HUES64 (cell line): Measurements from ENCODE around the gene ABO.
"Not testable (repeated sequence)": the region's sequence is repeated elsewhere in the genome, so short reads cannot be mapped to it uniquely, and the experiment has no call there.

Experiments
- H3K27ac ChIP-seq: 2 replicates; pipeline ENCODE4 v1.7.0; 2013; ENCODE audit warnings: low read depth, low read length, inconsistent platforms
- H3K27me3 ChIP-seq: 2 replicates; pipeline ENCODE4 v1.6.1; 2013; ENCODE audit warnings: mild to moderate bottlenecking, low read length; ENCODE audit not compliant: insufficient read depth
- H3K36me3 ChIP-seq: 2 replicates; pipeline ENCODE4 v1.6.1; 2013; ENCODE audit warnings: mild to moderate bottlenecking, low read length; ENCODE audit not compliant: insufficient read depth
- H3K4me1 ChIP-seq: 2 replicates; pipeline ENCODE4 v1.6.1; 2013; ENCODE audit warnings: mild to moderate bottlenecking, low read length, moderate library complexity; ENCODE audit not compliant: insufficient read depth
- H3K4me3 ChIP-seq: 2 replicates; pipeline ENCODE4 v1.5.1; 2013; ENCODE audit warnings: mild to moderate bottlenecking, low read length, moderate library complexity
- H3K9ac ChIP-seq: 2 replicates; pipeline ENCODE4 v1.6.1; 2013; ENCODE audit warnings: mild to moderate bottlenecking, low read depth, low read length
- H3K9me3 ChIP-seq: 2 replicates; pipeline ENCODE4 v1.6.1; 2013; ENCODE audit warnings: low read depth, low read length; ENCODE audit not compliant: insufficient read depth
- WGBS: fragments of 150-250, 120-280 bp; methylation state at CpG from one replicate; pipeline ENCODE4 v1.1.7; 2013; ENCODE audit warnings: missing lambda C conversion rate; 5-methylcytosine and 5-hydroxymethylcytosine counted together

ABO gene

DNA sequence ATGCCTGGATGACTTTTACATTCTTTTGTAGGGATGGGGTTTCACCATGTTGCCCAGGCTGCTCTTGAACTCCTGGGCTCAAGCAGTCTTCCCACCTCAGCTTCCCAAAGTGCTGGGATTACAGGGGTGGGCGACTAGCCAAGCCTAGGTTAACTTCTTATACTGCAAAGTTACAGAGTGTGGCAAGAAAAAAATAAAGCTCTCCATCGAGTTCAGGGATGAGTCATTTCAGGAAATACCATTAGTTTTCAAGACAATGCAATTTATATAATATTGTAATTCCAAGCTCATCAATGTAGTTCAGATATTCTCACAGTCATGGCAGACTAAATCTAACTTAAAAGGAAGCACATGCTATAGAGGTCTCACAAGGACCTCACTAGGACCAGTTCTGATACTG lies 11.5 kb upstream of the ABO start:
- H3K9me3 ChIP-seq, result peaks cover 40% of the 10 kb centered on the region
- no peak overlapping the region for H3K27ac ChIP-seq
- H3K4me3 ChIP-seq, result no peak overlapping the region
- no peaks in the 10 kb centered on the region for H3K27me3 ChIP-seq
- no peaks in the 10 kb centered on the region for H3K36me3 ChIP-seq
- H3K9ac ChIP-seq, result no peak overlapping the region
- no peaks in the 10 kb centered on the region for H3K4me1 ChIP-seq
- 55% methylated on average over 1 of the region's 2 CpGs for WGBS

GRCh38 chr9:133285252-133285775 lies 10.3 kb upstream of the ABO start:
- Histone ChIP-seq H3K4me1 (no peaks in the 10 kb centered on the region), H3K9me3 (peaks cover 29% of the 10 kb centered on the region; the same call in 1 of the 2 replicates)
- WGBS, result 83% methylated on average over 6 of the region's 6 CpGs

DNA sequence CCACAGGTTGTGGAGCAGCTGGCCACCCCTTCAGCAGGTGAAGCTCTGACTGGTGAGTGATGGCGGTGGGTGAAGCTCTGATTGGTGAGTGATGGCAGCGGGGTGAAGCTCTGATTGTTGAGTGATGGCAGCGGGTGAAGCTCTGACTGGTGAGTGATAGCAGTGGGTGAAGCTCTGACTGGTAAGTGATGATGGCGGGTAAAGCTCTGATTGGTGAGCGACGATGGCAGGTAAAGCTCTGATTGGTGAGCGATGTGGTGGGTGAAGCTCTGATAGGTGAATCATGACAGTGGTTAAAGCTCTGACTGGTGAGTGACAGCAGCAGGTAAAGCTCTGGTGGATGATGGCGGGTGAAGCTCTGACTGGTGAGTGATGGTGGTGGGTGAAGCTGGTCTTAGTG lies 9.4 kb upstream of the ABO start:
- 87% methylated on average over 8 of the region's 8 CpGs for WGBS
- H3K9ac ChIP-seq, result no peak overlapping the region
- peaks cover 6% of the 10 kb centered on the region for H3K27me3 ChIP-seq
- no peak overlapping the region for H3K27ac ChIP-seq
- H3K4me1 ChIP-seq, result no peaks in the 10 kb centered on the region
- H3K36me3 ChIP-seq, result no peaks in the 10 kb centered on the region
- H3K9me3 ChIP-seq, result peaks cover 20% of the 10 kb centered on the region; the same call in 1 of the 2 replicates
- H3K4me3 ChIP-seq, result no peak overlapping the region

More at GRCh38 chr9:133285252-133285775, 10.3 kb upstream of the ABO start:
- Histone ChIP-seq H3K36me3 (no peaks in the 10 kb centered on the region), H3K4me3 (no peak overlapping the region), H3K27me3 (peaks cover 5% of the 10 kb centered on the region), H3K9ac (no peak overlapping the region), H3K27ac (no peak overlapping the region)

GRCh38 chr9:133283255-133284032 lies 8.4 kb upstream of the ABO start:
- not testable (repeated sequence) for H3K27ac ChIP-seq, H3K9ac ChIP-seq, H3K4me1 ChIP-seq, H3K36me3 ChIP-seq, H3K4me3 ChIP-seq, H3K27me3 ChIP-seq
- H3K9me3 ChIP-seq, result peaks cover 13% of the 10 kb centered on the region; the same call in 1 of the 2 replicates
- WGBS, result 89% methylated on average over 16 of the region's 16 CpGs

GRCh38 chr9:133282464-133283238 lies 7.7 kb upstream of the ABO start:
- Histone ChIP-seq H3K36me3 (no peaks in the 10 kb centered on the region), H3K9me3 (peaks cover 7% of the 10 kb centered on the region; the same call in 1 of the 2 replicates)

GRCh38 chr9:133280392-133280791 lies 5.4 kb upstream of the ABO start:
- no peaks in the 10 kb centered on the region for H3K4me1 ChIP-seq
- no peak overlapping the region for H3K9ac ChIP-seq
- H3K36me3 ChIP-seq, result no peaks in the 10 kb centered on the region
- no peaks in the 10 kb centered on the region; the same call in 1 of the 2 replicates for H3K9me3 ChIP-seq
- H3K4me3 ChIP-seq, result no peak overlapping the region
- 84% methylated on average over 5 of the region's 5 CpGs for WGBS
- H3K27me3 ChIP-seq, result peaks cover 35% of the 10 kb centered on the region
- no peak overlapping the region for H3K27ac ChIP-seq

More at GRCh38 chr9:133282464-133283238, 7.7 kb upstream of the ABO start:
- Histone ChIP-seq H3K27ac (no peak overlapping the region), H3K4me1 (no peaks in the 10 kb centered on the region), H3K9ac (no peak overlapping the region), H3K27me3 (peaks cover 12% of the 10 kb centered on the region), H3K4me3 (no peak overlapping the region)
- WGBS, result 79% methylated on average over 7 of the region's 7 CpGs

DNA sequence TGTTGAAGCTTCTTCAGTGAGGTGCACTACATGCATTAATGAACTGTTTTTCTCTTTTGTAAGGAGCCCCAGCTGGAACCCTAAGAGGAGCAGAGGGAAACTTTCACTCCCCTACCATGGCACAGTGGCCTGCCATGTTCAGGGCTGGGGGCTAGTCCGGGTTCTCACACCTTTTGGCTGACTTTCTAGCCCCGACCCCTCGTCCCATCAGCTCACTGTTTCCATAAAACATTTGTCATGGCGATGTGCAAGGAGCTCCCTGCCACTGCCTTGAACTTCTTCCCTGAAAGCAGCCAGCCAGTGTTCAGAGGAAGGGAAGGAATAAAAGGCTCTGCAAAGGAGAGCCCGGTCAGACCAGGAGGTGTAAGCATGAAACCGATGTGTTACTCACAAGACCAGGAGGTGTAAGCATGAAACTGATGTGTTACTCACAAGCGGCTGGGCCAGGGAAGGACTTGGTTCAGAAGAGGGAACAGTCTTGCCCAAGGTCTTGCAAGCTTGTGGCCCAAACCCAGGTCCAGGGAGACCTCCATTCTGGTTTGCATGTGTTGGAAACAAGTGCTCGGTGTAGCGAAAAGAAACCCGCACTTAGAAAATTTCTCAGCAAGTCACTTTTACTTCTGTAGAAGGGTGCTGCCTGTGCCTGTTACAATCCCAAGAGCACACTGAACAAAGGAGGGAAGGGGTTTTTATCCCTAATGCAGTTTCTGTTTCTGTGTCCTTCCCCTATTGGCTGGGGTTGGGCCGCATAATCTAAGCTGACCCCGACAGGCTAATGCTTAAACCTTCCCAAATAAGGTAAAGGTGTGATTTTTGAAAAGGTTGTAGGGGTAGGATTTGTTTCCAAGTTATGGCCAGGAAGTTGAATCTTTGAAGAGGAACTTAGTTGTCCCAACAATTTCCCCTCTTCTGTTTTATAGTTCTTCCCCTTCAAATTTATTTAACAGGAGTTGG lies 3.4 kb upstream of the ABO start:
- no peak overlapping the region for H3K9ac ChIP-seq
- H3K27me3 ChIP-seq, result peaks cover 54% of the 10 kb centered on the region
- no peaks in the 10 kb centered on the region; the same call in 1 of the 2 replicates for H3K9me3 ChIP-seq
- no peaks in the 10 kb centered on the region for H3K36me3 ChIP-seq
- H3K4me1 ChIP-seq, result no peaks in the 10 kb centered on the region
- WGBS, result 87% methylated on average over 12 of the region's 12 CpGs
- H3K4me3 ChIP-seq, result no peak overlapping the region
- no peak overlapping the region for H3K27ac ChIP-seq

GRCh38 chr9:133277467-133277866 lies 2.5 kb upstream of the ABO start:
- no peaks in the 10 kb centered on the region for H3K36me3 ChIP-seq
- WGBS, result 87% methylated on average over 4 of the region's 4 CpGs
- no peak overlapping the region for H3K9ac ChIP-seq
- H3K4me1 ChIP-seq, result no peaks in the 10 kb centered on the region
- no peak overlapping the region for H3K27ac ChIP-seq
- no peak overlapping the region for H3K4me3 ChIP-seq
- peaks cover 64% of the 10 kb centered on the region for H3K27me3 ChIP-seq
- no peaks in the 10 kb centered on the region; the same call in 1 of the 2 replicates for H3K9me3 ChIP-seq

DNA sequence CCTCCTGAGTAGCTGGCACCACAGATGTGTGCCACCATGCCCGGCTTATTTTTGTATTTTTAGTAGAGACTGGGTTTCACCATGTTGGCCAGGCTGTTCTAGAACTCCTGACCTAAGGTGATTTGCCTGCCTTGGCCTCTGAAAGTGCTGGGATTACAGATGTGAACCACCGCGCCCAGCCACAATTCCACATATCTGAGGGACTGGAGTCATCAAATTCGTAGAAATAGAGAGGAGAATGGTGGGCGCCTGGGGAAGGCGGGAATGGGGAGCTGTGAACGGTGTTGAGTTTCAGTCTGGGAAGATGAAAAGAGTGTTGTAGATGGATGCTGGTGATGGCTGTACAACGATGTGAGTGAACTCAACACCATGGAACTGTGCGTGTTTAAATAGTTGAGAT lies 1.9 kb upstream of the ABO start:
- WGBS, result 91% methylated on average over 9 of the region's 9 CpGs
- no peak overlapping the region for H3K9ac ChIP-seq
- no peaks in the 10 kb centered on the region; the same call in 1 of the 2 replicates for H3K9me3 ChIP-seq
- H3K4me1 ChIP-seq, result no peaks in the 10 kb centered on the region
- H3K27me3 ChIP-seq, result peaks cover 70% of the 10 kb centered on the region
- H3K4me3 ChIP-seq, result no peak overlapping the region
- H3K36me3 ChIP-seq, result no peaks in the 10 kb centered on the region
- H3K27ac ChIP-seq, result no peak overlapping the region

DNA sequence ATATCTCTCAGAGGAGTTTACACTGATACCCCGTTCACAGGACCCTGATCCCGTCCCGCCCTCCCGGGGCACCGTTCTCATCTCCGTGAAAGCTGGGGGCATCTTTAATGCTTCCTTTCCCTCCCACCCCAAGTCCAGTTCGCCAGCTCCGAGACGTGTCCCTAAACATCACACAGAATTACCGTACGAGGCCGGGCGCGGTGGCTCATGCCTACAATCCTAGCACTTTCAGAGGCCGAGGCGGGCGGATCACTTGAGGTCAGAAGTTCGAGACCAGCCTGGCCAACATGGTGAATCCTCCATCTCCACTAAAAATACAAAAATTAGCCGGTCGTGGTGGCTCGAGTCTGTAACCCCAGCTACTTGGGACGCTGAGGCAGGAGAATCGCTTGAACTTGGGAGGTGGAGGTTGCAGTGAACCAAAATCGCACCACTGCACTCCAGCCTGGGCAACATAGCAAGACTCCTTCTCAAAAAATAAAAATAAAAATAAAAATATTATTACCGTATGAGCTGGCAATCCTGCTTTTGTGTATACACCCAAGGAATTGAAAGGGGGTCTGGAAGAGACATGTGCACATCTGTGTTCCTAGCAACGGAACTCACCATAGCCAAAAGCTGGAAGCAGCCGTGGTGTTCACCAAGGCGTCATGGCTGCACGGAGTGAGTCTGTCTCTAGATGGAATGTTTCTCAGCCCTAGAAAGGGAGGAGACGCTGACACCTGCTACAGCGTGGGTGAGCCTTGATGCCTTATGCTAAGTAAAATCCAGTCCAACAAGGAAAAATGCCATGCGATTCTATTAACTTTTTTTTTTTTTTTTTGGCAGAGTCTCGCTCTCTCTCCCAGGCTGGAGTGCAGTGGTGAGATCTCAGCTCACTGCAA lies 1.2 kb upstream of the ABO start:
- WGBS, result 68% methylated on average over 32 of the region's 33 CpGs
- Histone ChIP-seq H3K9ac (no peak overlapping the region), H3K4me1 (no peaks in the 10 kb centered on the region), H3K36me3 (no peaks in the 10 kb centered on the region), H3K9me3 (no peaks in the 10 kb centered on the region; the same call in 1 of the 2 replicates), H3K27me3 (peaks cover 74% of the 10 kb centered on the region), H3K4me3 (peak overlapping the region; percentile 52), H3K27ac (no peak overlapping the region)
